ENCODE results near the gene AKR1C1. TPM values are rescaled to one million over a fixed set of nuclear protein-coding genes. Genes with fewer than 3 reads are reported as not detected.

The AKR1C1 gene
- total and polyA plus RNA-seq, 2 of the 4 experiments (the other 2 are of a cell fraction), result 5.0 to 5.4 TPM

- TF ChIP-seq CTCF (conservative IDR thresholded peaks at IDR 0.05; ENCODE audit: low read depth, low read length), result no peak
These were observed 17.2 kb upstream of the AKR1C1 start (continued) for GRCh38 chr10:4945766-4946717.

Data from IMR-90 (cell line).